Measurements from ENCODE around the gene TDRD1. TPM values are rescaled to one million over a fixed set of nuclear protein-coding genes. Genes with fewer than 3 reads are reported as not detected.

The TDRD1 gene
- total RNA-seq, 1 donor = 0.72 TPM

GRCh38 chr10:114167985-114168384, 11.2 kb upstream of the TDRD1 start:
- Histone ChIP-seq H2AFZ (ENCODE audit: low read length) (no peak overlapping the region), H3K4me2 (ENCODE audit: insufficient read depth, low read length) (no peak overlapping the region), H3K4me1 (ENCODE audit: insufficient read depth, low read length) (peaks cover 11% of the 10 kb centered on the region), H3K27ac (ENCODE audit: low read depth, low read length) (no peak overlapping the region), H3K36me3 (ENCODE audit: insufficient read depth, low read length) (peaks cover 4% of the 10 kb centered on the region), H3K9me3 (ENCODE audit: low read depth, low read length) (no peaks in the 10 kb centered on the region), H3K79me2 (ENCODE audit: insufficient read depth, low read length) (peaks cover 75% of the 10 kb centered on the region), H3K4me3 (ENCODE audit: insufficient read depth, low read length) (no peak overlapping the region), H3K27me3 (ENCODE audit: insufficient read depth, low read length) (no peaks in the 10 kb centered on the region), H4K20me1 (ENCODE audit: insufficient read depth, low read length) (peaks cover 21% of the 10 kb centered on the region)
- DNase-seq (ENCODE audit: insufficient read length, low spot score, missing footprints) = no peak
- TF ChIP-seq, protein P1, sequence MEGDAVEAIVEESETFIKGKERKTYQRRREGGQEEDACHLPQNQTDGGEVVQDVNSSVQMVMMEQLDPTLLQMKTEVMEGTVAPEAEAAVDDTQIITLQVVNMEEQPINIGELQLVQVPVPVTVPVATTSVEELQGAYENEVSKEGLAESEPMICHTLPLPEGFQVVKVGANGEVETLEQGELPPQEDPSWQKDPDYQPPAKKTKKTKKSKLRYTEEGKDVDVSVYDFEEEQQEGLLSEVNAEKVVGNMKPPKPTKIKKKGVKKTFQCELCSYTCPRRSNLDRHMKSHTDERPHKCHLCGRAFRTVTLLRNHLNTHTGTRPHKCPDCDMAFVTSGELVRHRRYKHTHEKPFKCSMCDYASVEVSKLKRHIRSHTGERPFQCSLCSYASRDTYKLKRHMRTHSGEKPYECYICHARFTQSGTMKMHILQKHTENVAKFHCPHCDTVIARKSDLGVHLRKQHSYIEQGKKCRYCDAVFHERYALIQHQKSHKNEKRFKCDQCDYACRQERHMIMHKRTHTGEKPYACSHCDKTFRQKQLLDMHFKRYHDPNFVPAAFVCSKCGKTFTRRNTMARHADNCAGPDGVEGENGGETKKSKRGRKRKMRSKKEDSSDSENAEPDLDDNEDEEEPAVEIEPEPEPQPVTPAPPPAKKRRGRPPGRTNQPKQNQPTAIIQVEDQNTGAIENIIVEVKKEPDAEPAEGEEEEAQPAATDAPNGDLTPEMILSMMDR (IDR thresholded peaks at IDR 0.05; ENCODE audit: extremely low read depth, low read depth, low read length) = no peak

- Histone ChIP-seq H3K27ac (ENCODE audit: low read depth, low read length) (no peak overlapping the region), H3K4me3 (ENCODE audit: insufficient read depth, low read length) (no peak overlapping the region), H4K20me1 (ENCODE audit: insufficient read depth, low read length) (peaks cover 21% of the 10 kb centered on the region), H3K79me2 (ENCODE audit: insufficient read depth, low read length) (peaks cover 81% of the 10 kb centered on the region), H3K36me3 (ENCODE audit: insufficient read depth, low read length) (peaks cover 4% of the 10 kb centered on the region), H3K4me2 (ENCODE audit: insufficient read depth, low read length) (no peak overlapping the region), H3K4me1 (ENCODE audit: insufficient read depth, low read length) (peaks cover 14% of the 10 kb centered on the region), H2AFZ (ENCODE audit: low read length) (no peak overlapping the region), H3K9me3 (ENCODE audit: low read depth, low read length) (no peaks in the 10 kb centered on the region), H3K27me3 (ENCODE audit: insufficient read depth, low read length) (no peaks in the 10 kb centered on the region)
- DNase-seq (ENCODE audit: insufficient read length, low spot score, missing footprints) = no peak
- TF ChIP-seq, protein P1 (IDR thresholded peaks at IDR 0.05; ENCODE audit: extremely low read depth, low read depth, low read length) = no peak
Measured at GRCh38 chr10:114168450-114169009, 10.6 kb upstream of the TDRD1 start.

- Histone ChIP-seq H3K79me2 (ENCODE audit: insufficient read depth, low read length) (peaks cover 65% of the 10 kb centered on the region), H3K4me2 (ENCODE audit: insufficient read depth, low read length) (peak overlapping the region; percentile 94), H2AFZ (ENCODE audit: low read length) (no peak overlapping the region), H4K20me1 (ENCODE audit: insufficient read depth, low read length) (peaks cover 21% of the 10 kb centered on the region), H3K36me3 (ENCODE audit: insufficient read depth, low read length) (peaks cover 4% of the 10 kb centered on the region), H3K4me1 (ENCODE audit: insufficient read depth, low read length) (peaks cover 17% of the 10 kb centered on the region), H3K27ac (ENCODE audit: low read depth, low read length) (no peak overlapping the region), H3K9me3 (ENCODE audit: low read depth, low read length) (no peaks in the 10 kb centered on the region), H3K27me3 (ENCODE audit: insufficient read depth, low read length) (peaks cover 6% of the 10 kb centered on the region), H3K4me3 (ENCODE audit: insufficient read depth, low read length) (peak overlapping the region; percentile 99)
- DNase-seq (ENCODE audit: insufficient read length, low spot score, missing footprints) = no peak
- TF ChIP-seq, protein P1 (IDR thresholded peaks at IDR 0.05; ENCODE audit: extremely low read depth, low read depth, low read length) = no peak
Measured at GRCh38 chr10:114172216-114172615, 6.9 kb upstream of the TDRD1 start.

DNA sequence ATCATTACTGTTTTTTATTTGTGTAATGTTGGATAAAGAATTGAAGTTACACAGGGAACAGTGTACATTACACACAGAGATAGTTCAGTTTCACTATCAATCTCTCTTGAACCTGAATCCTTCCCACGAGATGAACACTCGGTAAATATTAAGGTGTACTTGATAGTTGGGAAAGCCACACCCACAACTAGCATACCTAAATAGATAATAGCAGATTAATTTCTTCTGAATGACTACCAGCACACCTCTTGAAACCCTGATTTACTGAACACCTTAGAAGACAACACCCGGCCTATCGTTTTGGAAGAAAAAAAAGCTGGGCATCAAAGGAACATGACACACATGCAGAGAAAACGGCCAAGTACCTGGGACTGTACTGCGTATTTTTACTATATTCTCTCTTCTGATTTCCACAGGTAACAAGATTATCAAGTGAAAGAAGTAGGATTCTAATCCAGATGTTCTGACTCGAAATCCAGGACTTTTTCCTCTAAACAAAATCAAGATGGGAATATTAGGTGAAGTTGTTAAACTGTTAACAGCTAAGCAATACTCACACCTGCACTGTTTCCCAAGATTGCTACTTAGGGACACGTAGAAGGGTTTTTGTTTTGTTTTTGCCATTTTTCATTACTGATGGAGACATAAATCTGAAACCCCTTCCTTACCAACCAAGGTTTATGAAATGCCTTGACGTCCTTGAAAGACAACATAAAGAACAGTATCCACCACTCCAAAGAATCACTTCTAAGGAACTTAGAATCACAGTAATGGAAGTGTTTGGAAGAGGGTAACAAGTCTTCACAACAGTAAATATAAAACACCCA, 6.2 kb upstream of the TDRD1 start:
- TF ChIP-seq, protein P1 (IDR thresholded peaks at IDR 0.05; ENCODE audit: extremely low read depth, low read depth, low read length) = no peak
- H3K4me3 ChIP-seq (ENCODE audit: insufficient read depth, low read length) = peak overlapping the region; percentile 99
- peaks cover 20% of the 10 kb centered on the region for H4K20me1 ChIP-seq (ENCODE audit: insufficient read depth, low read length)
- peak overlapping the region; percentile 92 for H3K27ac ChIP-seq (ENCODE audit: low read depth, low read length)
- peaks cover 6% of the 10 kb centered on the region for H3K27me3 ChIP-seq (ENCODE audit: insufficient read depth, low read length)
- peaks cover 17% of the 10 kb centered on the region for H3K4me1 ChIP-seq (ENCODE audit: insufficient read depth, low read length)
- peaks cover 4% of the 10 kb centered on the region for H3K36me3 ChIP-seq (ENCODE audit: insufficient read depth, low read length)
- peaks cover 60% of the 10 kb centered on the region for H3K79me2 ChIP-seq (ENCODE audit: insufficient read depth, low read length)
- no peaks in the 10 kb centered on the region for H3K9me3 ChIP-seq (ENCODE audit: low read depth, low read length)
- H3K4me2 ChIP-seq (ENCODE audit: insufficient read depth, low read length) = peak overlapping the region; percentile 94
- DNase-seq (ENCODE audit: insufficient read length, low spot score, missing footprints) = peak; percentile 15
- peak overlapping the region; percentile 95 for H2AFZ ChIP-seq (ENCODE audit: low read length)
